HG02970 (cell line): ENCODE results near the gene ZXDC.

Experiments
- ATAC-seq: cut with Tn5 transposase; IDR thresholded peaks from one replicate; pipeline ENCODE4 v1.9.1; 2021; ENCODE audit warnings: mild to moderate bottlenecking, moderate library complexity, moderate number of reproducible peaks; ENCODE audit not compliant: unreplicated experiment, low FRiP score

The ZXDC gene

DNA sequence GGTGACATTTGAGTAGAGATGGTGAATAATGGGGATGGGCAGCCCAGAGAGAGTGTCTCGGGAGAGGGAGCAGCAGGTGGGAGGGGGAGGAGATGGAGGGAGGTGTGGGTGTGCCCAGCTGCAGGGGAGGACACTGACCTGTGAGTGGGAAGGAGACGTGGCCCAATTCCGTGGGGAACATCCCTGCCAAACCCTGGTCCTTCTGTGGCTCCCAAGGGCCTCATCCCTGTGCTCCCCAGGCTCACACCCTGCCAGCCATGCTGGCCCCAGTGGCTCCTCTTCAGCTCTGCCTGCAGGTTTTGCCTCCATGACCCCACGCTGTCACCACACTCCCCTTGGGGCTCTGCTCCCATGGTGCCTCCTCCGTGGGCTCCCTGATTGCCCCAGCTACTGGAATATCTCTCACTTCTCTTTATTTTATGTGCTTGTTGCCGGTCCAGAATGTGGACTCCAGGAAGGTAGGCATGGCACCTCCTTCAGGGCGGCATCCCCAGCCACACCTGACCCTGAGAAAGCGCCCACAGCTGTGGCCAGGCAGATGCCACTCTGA is 74.0 kb downstream of the ZXDC start:
- no peak for ATAC-seq

- ATAC-seq, result no peak
These were observed 75.9 kb downstream of the ZXDC start for GRCh38 chr3:126399756-126400155.

DNA sequence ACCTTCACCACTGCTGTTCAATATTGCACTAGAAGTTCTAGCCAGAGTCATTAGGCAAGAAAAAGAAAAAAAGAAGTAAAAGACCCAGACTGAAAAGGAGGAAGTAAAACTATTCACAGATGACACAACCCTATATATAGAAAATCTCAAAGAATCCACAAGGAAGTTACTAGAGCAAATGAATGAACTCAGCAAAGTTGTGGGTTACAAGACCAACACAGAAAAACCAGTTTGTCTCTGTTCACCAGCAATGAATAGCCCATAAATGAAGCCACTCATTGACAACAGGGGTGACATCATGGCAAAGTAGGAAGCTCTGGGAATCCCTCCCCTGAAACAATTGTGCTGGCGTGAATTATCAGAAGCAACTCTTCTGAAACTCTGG is 76.3 kb downstream of the ZXDC start:
- no peak for ATAC-seq

GRCh38 chr3:126398423-126399350 is 77.0 kb downstream of the ZXDC start:
- no peak for ATAC-seq

DNA sequence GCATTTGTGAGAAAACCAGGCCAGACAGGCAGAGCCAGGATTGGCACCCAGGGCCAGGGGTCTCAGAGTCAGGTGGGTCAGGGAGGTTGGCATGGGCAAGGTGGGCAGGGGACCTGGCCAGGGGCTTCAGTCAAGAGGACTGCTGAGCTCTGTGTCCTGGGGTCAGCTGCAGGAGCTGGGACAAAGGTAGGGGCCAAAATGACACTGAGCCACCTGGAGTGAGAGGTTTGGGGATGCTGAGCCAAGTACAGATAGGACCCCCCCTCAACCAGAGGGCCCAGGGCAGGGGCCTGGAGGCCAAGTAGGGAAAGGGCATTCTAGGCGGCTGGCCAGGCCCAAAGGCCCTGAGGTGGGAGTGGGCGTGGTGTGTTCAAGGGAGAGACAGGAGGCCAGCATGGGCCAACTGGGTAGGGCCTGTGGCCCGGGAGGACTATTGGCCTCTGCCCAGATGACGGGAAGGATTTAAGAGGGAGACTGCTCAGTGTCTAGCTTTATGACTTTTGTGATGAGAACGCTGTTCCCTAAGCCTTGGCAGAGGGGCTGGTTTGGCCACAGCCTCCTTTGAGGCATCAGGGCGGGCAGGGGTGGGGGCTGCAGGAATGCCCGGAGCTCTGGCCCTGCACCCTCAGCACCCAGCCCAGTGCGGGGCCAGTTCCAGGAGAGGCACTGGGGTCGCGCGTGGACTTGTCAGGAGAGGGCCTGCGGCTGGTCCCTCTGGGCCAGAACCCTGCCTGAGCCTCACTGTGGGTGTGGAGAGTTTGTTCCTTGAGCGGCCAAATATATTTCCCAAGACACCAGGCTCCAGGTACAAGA is 77.9 kb downstream of the ZXDC start:
- ATAC-seq, result no peak

GRCh38 chr3:126396536-126396935 is 79.2 kb downstream of the ZXDC start:
- ATAC-seq, result no peak

DNA sequence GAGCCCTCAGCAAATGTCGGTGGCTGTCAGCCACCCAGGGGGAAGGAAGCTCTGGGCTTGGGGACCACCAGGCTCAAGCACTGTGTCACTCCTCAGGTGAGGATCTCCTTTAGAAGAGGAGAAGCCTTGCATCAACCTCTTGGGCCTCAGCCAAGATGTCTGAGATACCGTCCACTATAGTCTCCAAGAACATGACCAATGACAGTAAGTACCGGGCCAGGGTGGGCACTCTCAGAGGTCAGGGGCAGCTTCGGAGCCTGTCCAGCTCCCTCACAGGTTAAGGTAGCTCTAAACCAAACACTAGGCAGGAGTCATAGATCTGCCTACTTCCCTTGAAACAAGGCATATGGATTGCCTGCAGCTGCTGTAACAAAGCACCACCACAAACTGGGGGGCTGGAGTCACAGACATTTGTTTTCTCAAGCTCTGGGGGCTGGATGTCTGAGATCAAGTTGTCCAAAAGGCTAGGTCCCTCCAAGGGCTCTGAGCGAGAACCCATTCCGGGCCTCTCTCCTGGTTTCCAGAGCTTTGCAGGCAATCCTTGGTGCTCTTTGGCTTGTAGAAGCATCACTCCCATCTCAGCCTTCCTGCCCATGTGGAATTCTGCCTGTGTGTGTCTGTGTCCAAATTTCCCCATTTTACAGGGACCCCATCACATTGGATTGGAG is 79.7 kb downstream of the ZXDC start:
- no peak for ATAC-seq

GRCh38 chr3:126394977-126395321 is 80.7 kb downstream of the ZXDC start:
- no peak for ATAC-seq

DNA sequence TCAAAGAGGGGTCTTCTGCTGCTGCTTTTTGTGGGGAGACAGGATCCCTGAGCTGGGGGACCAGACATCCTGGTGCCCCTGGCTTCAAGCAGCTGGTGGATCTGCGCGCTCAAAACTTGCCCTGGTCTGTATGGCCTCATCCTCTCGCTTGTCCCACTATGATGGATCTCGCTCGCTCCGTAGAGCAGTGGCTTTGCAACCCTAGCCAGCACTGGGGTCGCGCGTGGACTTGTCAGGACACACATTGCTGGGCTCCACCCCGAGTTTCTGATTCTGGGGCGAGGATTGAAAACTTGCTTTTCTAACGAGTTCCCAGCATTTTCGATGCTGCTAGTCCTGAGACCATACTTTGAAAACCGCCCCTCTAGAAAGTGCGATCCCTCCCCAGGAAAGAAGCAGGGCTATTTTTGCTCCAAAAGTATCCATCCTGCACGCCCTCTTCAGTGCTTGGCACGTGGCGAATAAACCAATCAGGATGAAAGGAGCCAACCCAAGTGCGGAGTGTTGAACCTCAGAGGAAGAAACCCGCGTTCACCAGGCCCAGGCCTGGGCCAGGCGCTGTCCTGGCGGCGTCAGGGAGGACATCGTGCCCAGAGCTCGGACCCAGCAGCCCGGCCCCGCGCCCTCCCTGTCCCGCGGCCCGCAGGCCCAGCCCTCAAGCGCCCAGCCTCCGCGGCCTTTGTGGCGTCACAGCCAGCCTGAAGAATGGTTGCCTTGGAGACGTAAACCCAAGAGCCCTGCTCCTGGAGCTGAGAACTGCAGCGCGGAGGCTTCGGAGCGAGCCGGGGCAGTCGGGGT is 81.3 kb downstream of the ZXDC start, which contains the start of gene CFAP100:
CFAP100 (plus strand) TSS at position 731 of the 798 bp plus-strand sequence. CDS start 1,092 bp downstream, outside the sequence.
- no peak for ATAC-seq

DNA sequence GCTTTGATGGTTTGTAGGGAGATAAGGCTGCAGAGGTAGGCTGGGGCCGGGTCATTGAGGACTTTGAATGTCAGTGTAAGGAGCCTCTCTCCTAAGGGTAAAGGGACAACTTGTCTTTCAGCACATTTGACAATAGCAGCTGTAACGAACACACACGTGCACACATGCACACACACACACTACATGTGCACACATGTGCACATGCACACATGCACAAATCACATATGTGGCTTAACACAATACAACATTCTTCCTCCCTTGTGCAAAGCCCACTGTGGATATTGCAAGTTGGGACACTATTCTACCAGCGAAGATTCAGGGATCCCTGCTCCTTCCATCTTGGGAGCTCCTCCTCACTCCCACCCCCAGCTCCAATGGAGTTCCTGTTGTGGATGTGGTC is 82.1 kb downstream of the ZXDC start:
- ATAC-seq, result no peak

GRCh38 chr3:126392246-126392645 is 83.4 kb downstream of the ZXDC start:
- no peak for ATAC-seq

DNA sequence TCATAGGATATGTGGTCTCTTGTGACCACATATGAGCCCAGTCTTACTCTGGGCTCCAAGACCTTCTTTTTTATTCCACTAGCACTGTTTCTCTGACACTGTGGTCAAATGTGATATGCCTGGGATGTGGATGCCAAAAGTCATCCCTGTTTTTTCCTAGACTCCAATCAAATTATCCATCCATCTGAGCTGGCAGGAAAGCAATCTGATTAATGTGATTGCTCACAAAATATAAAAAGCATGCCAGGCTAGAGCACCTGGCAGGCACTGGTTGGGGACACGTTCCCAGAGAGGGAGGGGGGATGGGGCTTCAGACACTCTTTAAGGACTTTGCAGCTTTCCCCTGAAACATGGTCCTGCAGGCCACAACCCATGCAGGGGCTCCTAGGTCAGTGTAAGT is 84.1 kb downstream of the ZXDC start:
- no peak for ATAC-seq

DNA sequence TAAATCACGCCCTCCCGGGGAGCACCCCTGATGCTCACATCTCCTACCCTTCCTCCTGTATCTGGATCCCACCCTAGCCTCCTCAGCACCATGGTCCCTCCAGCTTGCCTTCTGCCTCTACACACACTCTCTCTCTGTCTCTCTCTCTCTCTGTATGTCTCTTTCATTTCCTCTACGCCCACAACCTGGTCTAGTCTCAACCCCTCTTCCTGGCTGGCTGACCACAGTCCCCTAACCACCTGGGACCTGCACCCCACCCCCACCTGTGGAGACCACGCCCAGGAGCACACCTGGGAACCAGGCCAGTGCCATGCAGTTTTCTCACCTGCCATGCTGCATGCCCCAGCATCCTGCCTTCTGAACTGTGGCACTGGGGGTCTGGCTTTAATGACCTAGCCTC is 84.9 kb downstream of the ZXDC start:
- no peak for ATAC-seq

DNA sequence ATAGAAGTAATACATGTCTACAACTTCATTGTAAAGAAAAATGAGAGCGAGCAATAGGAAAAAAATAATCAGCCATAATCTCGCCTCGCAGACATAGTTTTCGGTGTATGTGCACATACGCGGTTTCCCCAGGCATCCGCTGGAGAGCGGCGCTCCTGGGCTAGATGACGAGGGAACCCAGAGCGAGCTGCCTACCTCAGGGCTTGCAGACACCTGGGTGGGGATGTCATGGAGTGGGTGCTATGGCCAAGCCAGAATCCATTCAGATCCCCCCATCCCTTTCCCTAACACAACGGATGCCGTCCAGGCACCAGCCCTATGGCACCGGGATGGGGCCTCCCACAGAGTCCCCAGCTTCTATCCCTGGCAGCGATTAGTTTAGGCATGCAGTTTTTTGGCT is 85.5 kb downstream of the ZXDC start:
- ATAC-seq, result no peak

- ATAC-seq, result no peak
These were observed 85.9 kb downstream of the ZXDC start for GRCh38 chr3:126389794-126390146.

DNA sequence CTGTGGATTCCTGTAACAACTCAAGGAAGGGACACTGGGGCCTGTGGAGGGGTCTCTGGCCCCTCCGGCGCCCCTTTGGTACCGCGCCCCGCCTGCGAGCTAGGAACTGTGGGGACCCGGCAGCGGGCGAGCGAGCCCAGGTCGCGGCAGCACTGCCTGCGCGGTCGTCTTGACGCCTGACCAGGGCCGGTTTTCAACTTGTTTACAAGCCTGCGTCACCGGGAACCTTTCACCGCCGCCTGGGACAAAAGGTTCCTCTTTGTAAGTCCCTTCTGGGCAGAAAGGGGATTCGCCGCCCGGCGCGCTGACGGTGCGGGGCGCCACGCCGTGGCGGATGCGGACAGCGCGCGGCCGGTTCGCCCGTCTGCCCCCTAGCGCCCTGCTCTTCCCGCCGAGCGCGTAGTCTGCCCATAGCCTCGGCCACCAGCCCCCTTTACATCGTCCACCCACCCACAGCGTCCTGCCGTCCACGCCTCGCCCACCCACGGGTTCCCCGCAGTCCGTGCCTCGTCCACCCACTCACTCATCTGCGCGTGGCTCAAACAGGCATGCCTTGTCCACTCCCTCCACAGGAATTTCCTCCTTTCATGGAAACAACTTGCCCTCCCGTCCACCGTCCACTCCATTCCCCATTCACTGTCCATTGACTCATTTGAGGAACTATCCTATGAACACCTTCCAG is 86.4 kb downstream of the ZXDC start:
- ATAC-seq, result peak; percentile 66
